ENCODE data around the gene STK39.
"Not testable (repeated sequence)": the region's sequence is repeated elsewhere in the genome, so short reads cannot be mapped to it uniquely, and the experiment has no call there.

The STK39 gene

DNA sequence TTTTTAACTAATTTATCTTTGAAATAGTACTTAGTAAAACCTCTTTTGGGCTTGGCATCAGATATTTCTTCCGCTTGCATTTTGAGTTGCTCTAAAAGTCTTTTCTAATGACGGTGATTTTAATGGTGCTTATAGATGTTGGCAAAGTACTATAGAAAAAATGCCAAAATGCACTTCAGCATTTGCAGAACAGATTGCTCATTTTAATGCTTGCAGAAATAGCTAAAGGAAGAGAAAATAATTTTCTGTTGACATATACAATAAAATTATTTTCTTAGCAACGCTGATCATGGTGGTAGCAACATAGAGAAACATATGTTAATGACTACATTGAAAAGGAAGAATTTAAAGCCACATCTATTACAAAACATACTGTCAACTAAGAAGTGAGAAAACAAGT lies 170.7 kb downstream of the STK39 start:
- no peak for DNase-seq

DNA sequence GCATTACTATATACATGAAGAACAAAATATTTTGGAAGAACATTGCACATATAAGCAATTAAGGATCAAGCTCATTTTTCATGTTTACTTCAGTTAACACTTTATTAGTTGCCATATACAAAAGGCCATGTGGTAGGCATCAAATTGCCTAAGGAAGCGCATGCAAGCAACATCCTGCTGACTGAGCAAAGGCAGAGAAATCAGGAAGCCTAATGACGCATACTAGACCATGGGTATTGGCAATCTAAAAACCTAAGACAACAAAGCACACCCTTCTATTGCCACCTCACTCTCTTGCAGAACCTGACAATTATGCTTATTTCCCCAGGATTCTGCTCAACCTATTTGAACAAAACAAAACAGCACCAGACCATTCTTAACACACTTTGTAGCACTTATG lies 171.9 kb downstream of the STK39 start:
- no peak for DNase-seq

DNA sequence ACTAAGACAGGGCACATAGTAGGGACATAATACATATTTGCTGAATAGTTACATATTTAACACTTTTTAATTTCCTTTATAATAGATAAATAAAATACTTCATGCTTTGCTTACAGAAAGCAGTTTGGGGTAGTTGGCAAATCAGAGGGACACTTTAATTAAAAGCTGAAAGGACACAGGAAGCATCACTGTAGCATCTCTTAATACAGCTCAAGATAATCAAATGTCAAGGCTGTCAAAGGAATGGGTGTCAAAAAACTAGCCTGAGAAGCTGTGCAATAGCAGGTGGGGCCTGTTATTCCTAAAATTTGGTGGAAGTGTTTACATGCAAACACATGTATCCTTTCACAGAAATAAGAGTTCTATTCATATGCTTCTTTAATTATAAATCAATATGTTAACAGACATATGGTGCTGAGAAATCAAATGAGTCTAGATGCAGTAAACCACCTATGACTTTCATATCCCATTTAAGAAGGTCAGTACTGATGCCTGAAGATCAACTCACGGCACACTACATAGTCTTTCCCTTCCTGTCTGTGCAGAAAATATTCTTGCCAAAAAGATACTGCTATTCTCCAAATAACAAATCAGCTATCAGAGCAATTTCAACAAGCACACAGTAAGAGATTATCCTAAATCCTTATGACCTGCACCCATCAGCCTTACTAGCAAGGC lies 174.6 kb downstream of the STK39 start:
- DNase-seq: no peak

DNA sequence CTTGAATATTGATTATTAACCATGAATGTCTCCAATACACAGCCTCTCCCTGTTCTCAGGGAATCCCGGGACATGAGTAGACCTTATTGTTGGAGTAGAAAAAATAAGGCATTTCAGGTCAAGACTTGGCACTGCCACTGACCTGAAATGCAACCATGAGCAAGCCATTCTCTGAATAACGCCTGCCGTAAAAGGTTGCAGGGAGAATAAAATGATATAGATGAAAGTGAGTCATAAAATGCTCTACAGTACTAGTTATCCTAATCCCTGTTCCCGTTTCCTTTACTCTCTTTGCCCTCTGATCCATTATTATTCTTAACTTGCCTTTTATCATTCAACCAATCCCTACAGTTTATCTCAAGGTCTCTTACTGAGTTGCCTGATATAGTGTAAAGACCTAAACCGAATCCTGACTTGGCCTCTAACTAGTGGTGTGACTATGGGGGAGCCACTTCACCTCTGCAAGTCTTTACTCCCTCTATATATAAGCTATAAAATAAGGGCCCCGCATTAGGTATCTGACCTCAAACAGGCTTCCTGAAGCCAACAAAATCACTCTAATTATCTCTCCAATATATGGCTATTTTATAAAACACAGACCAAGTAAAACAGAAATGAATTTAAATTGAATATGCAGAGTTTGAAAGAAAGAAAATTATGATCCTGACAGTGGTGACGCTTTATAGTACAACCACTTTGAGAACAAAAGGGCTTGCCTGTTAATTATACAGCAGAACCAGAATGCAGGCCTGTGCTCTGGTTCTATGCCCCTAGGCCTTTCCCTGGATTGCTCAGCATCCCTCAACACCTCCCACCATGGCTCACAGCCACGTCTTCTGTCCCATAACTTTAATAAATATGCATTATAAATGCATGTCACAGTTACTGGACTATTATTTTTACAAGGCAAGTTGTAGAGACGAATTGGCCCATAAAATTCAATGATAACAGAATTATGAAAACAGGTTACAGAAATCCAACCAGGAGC lies 183.1 kb downstream of the STK39 start:
- no peak for DNase-seq

DNA sequence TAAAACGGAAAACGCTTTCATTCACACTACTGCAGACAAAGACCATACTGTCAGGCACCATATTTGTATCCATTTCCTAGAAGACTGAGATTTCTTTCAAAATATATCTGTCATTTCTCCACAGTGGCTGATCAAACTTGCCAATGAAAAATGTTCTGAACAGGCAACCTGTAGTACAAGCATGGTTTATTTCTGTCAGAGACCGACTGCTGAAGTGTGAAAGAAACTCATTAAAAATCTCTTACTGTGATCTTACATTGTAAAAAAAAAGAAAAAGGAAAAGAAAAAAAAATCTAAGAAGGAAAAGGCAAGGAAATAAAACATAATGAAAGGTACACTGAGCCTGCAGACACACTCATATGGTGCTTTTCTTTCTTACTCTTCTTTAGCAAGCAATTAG lies 184.5 kb downstream of the STK39 start:
- no peak for DNase-seq

GRCh38 chr2:168062054-168062453 lies 185.3 kb downstream of the STK39 start:
- no peak for DNase-seq

GRCh38 chr2:168060986-168061750 lies 186.2 kb downstream of the STK39 start:
- DNase-seq: no peak

- no peak for DNase-seq
Observed at GRCh38 chr2:168059758-168060157, 187.6 kb downstream of the STK39 start.

GRCh38 chr2:168058675-168059074 lies 188.7 kb downstream of the STK39 start:
- DNase-seq: no peak

DNA sequence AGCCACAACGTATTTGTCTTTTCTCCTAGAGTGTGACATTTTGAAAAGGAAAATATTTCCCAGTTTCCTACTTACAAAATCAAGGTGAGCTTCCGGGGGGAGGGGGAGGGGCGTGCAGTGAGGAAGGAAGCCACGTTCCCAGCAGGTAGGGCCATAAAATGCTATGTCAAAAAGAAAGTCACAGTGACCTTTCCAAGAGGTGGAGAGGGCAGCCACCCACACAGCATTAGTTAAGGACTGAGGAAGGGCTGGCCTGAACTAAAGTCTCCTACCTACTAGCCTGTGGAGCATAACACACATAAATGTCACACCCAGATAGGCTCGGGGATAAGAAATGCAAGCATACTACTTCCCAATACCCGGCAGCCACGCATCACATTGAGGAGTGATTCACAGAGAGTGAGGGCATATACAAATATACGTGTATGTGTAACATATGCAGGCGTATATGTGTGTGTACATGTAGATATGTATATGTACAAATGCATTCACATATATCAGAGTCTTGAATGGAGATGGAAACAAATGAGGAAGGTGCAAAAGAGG lies 191.1 kb downstream of the STK39 start:
- DNase-seq: no peak

GRCh38 chr2:168054657-168055056 lies 192.7 kb downstream of the STK39 start:
- no peak for DNase-seq

DNA sequence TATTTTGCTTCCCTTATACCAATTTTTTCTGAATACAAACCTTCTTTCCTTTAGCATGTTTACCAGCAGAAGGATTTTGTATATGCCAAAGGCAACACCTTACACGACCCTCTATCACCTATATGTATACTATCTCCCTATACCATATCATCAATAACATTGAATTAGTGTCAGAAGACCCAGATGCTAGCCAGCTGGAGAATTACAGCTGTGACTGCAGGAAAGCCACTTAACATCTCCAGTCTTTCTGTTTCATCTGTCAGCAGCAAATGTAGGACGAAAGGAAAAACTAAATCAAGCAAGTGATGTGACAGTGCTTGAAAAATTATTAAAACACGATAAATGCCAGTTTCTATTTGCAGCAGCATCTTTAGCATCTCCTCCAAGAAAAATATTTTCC lies 193.7 kb downstream of the STK39 start:
- DNase-seq: no peak

GRCh38 chr2:168052773-168053172 lies 194.6 kb downstream of the STK39 start:
- no peak for DNase-seq

DNA sequence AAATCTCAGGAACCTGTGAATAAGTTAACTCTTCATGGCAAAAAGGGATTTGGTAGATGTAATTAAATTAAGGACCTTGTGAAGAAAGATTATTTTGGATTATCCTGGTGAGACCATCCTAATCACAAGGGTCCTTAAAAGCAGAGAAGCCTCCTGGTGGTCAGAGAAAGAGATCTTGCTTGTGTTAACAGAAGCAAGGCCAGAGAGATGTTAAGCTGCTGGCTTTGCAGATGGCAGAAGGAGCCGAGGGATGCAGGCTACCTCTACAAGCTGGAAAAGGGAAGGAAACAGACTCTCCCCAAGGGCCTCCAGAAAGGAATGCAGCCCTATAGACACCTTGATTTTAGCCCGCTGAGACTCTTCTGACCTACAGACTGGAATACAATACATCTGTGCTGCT lies 197.0 kb downstream of the STK39 start:
- DNase-seq: no peak

GRCh38 chr2:168049609-168050008 lies 197.8 kb downstream of the STK39 start:
- DNase-seq: no peak

- DNase-seq: no peak
Observed at GRCh38 chr2:168047091-168047690, 200.2 kb downstream of the STK39 start.

- DNase-seq: no peak
Observed at GRCh38 chr2:168044579-168044978, 202.8 kb downstream of the STK39 start.

DNA sequence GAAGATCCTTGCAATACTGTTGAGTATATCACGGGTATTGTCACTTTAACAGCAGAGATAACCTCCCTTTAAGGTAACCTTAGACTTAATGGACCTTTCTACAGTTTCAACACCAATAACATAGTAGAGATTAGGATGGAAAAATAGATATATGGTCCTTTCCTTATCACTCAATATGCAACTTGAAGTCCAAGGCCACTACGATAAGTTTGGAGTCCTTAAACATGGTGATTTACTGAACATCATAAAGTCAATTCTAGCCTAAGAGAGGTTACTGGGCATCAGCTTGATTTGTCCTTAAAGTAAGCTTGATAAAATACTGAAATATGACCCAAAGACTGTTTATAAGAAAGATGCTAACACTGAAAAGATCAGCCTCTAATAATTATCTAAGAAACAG lies 203.2 kb downstream of the STK39 start:
- DNase-seq: no peak

DNA sequence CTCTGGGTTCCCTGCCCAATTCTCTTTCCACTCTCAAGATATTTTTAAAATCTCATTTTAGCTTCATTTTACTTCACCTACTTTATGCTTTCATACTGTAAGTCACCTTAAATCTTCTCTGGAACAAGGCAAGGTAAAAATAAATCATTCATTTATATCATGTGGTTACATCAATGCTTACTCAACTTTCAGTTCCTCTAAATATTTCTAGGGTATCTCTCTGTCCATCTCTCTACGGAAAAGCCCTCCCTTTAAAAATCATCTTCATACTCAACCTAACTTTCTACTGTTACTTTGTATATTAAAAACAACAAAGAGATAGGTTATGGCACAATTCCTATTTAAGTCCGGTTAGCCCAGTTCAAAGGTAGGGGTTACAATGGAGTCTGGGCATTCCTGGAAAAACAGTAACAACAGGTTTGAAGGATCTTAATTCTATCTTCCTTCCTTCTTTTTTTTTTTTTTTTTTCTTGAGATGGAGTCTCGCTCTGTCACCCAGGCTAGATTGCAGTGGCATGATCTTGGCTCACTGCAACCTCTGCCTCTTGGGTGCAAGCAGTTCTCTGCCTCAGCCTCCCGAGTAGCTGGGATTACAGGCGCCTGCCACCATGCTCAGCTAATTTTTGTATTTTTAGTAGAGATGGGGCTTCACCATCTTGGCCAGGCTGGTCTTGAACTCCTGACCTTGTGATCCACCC lies 205.1 kb downstream of the STK39 start:
- not testable (repeated sequence) for DNase-seq

DNA sequence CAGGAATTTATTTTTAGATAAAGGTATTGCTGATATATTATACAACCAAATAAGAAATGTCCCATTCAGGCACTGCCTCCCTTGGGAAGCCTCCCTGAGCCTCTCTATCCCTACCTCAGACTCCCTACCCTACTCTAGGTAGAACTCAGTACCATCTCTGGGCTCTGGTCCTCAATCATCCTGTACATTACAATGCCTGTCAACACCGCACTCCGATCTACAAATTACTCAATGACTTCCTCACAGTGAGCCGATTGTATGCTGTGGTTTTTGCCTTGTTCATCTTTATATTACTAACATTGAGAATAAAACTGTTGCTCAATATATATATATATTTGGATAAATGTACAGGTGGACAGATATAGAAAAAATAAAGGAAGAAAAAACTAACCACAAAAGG lies 207.5 kb downstream of the STK39 start:
- DNase-seq: no peak

- DNase-seq: no peak
Observed at GRCh38 chr2:168037778-168038177, 209.6 kb downstream of the STK39 start.

DNA sequence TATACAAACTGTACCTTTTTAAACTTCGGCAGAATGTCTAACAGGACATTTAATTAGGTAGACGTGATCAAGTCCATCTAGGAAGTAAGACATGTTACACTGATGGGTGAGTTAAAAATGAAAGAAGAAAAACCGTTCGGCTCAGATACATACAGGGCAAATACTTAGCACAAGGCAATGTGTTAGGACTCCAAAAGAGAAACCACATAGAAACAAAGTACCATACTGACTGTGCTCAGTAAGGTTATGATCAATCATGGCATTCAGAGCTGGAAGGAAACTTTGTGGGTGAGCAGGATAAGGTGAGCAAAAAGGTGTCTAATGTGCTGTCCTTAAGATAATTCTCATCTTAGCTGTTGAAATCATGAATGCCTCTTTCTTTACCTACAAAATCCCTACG lies 211.9 kb downstream of the STK39 start:
- no peak for DNase-seq
